Astrocyte (in vitro differentiated cells and primary cell): Measurements from ENCODE around the gene PCGF3. TPM values are rescaled to one million over a fixed set of nuclear protein-coding genes. Genes with fewer than 3 reads are reported as not detected.

ENCODE experiments used
- DNase-seq: peaks from one replicate; pipeline ENCODE4 v3.0.0-alpha.2; 2010; ENCODE audit warnings: low read depth
- FAIRE-seq: peaks from 2 replicates; lab custom pipeline; 2011; peaks lifted over from hg19 to GRCh38; lab: Jason Lieb, UNC
- H2AFZ ChIP-seq: 2 replicates; pipeline ENCODE4 v1.6.0; 2012; ENCODE audit warnings: low read depth, low read length, inconsistent platforms
- H3K27ac ChIP-seq: 2 replicates; pipeline ENCODE4 v1.5.1; 2011; ENCODE audit warnings: low read depth, low read length, inconsistent platforms
- H3K27me3 ChIP-seq: 2 replicates; pipeline ENCODE4 v1.6.0; 2011; ENCODE audit warnings: low read length, inconsistent platforms; ENCODE audit not compliant: insufficient read depth
- H3K36me3 ChIP-seq: 2 replicates; pipeline ENCODE4 v1.5.1; 2011; ENCODE audit warnings: low read length, inconsistent platforms; ENCODE audit not compliant: insufficient read depth
- H3K4me1 ChIP-seq: 2 replicates; pipeline ENCODE4 v1.5.1; 2011; ENCODE audit warnings: low read length, inconsistent platforms; ENCODE audit not compliant: insufficient read depth
- H3K4me2 ChIP-seq: 2 replicates; pipeline ENCODE4 v1.6.0; 2012; ENCODE audit warnings: low read length, inconsistent platforms
- H3K4me3 ChIP-seq: 2 replicates; pipeline ENCODE4 v1.5.1; 2011; ENCODE audit warnings: low read depth, mild to moderate bottlenecking, low read length, inconsistent platforms; ENCODE audit not compliant: insufficient read depth
- H3K79me2 ChIP-seq: 2 replicates; pipeline ENCODE4 v1.6.0; 2012; ENCODE audit warnings: mild to moderate bottlenecking, low read length, inconsistent platforms; ENCODE audit not compliant: insufficient read depth
- H3K9ac ChIP-seq: 2 replicates; pipeline ENCODE4 v1.6.0; 2012; ENCODE audit warnings: mild to moderate bottlenecking, low read length, inconsistent platforms
- H3K9me3 ChIP-seq: 2 replicates; pipeline ENCODE4 v1.5.1; 2012; ENCODE audit warnings: low read depth, mild to moderate bottlenecking, low read length, inconsistent platforms; ENCODE audit not compliant: insufficient read depth
- H4K20me1 ChIP-seq: 2 replicates; pipeline ENCODE4 v1.6.0; 2012; ENCODE audit warnings: low read length, inconsistent platforms; ENCODE audit not compliant: insufficient read depth
- H3K27ac Mint-ChIP-seq: one replicate; pipeline ENCODE4 v1.8.0; 2021; ENCODE audit warnings: mild to moderate bottlenecking, mixed read lengths; ENCODE audit not compliant: unreplicated experiment
- H3K27me3 Mint-ChIP-seq: one replicate; pipeline ENCODE4 v1.8.0; 2021; ENCODE audit warnings: low read depth, mixed read lengths; ENCODE audit not compliant: unreplicated experiment
- H3K36me3 Mint-ChIP-seq: one replicate; pipeline ENCODE4 v1.8.0; 2021; ENCODE audit warnings: low read depth, mixed read lengths; ENCODE audit not compliant: unreplicated experiment
- H3K4me1 Mint-ChIP-seq: one replicate; pipeline ENCODE4 v1.8.0; 2021; ENCODE audit warnings: low read depth, mixed read lengths; ENCODE audit not compliant: unreplicated experiment
- H3K4me3 Mint-ChIP-seq: one replicate; pipeline ENCODE4 v1.8.0; 2021; ENCODE audit warnings: mild to moderate bottlenecking, moderate library complexity, mixed read lengths; ENCODE audit not compliant: unreplicated experiment
- H3K9me3 Mint-ChIP-seq: one replicate; pipeline ENCODE4 v1.8.0; 2021; ENCODE audit warnings: mild to moderate bottlenecking, mixed read lengths; ENCODE audit not compliant: unreplicated experiment
- CTCF ChIP-seq: IDR thresholded peaks from 2 replicates; pipeline ENCODE4 v1.5.1; 2011; ENCODE audit warnings: low read depth, mild to moderate bottlenecking, inconsistent platforms, low read length, moderate library complexity; ENCODE audit not compliant: insufficient read depth
- EZH2 ChIP-seq: IDR thresholded peaks from 2 replicates; pipeline ENCODE4 v1.6.1; 2012; ENCODE audit warnings: mild to moderate bottlenecking, low read length, inconsistent platforms; ENCODE audit not compliant: insufficient read depth
- total RNA-seq: library from RNA; stranded (reverse); gene quantifications from 2 replicates; pipeline ENCODE4 v1.2.1, GENCODE V29; 2021

Gene PCGF3
- total RNA-seq, 1 donor from 2014 or later = 65.7 TPM

- Mint-ChIP-seq H3K36me3 (no peaks in the 10 kb centered on the region), H3K4me3 (no peak overlapping the region), H3K27me3 (peaks cover 14% of the 10 kb centered on the region), H3K27ac (no peak overlapping the region), H3K4me1 (peaks cover 2% of the 10 kb centered on the region), H3K9me3 (peaks cover 5% of the 10 kb centered on the region)
- Histone ChIP-seq H3K79me2 (no peaks in the 10 kb centered on the region), H4K20me1 (no peaks in the 10 kb centered on the region), H2AFZ (no peak overlapping the region), H3K27me3 (no peaks in the 10 kb centered on the region), H3K27ac (no peak overlapping the region), H3K36me3 (no peaks in the 10 kb centered on the region), H3K9ac (no peak overlapping the region), H3K4me3 (no peak overlapping the region), H3K4me1 (no peaks in the 10 kb centered on the region), H3K9me3 (peaks cover 17% of the 10 kb centered on the region), H3K4me2 (no peak overlapping the region)
- DNase-seq = no peak
- TF ChIP-seq EZH2 (no peak), CTCF (no peak)
- no peak for FAIRE-seq
These were observed 48.2 kb upstream of the PCGF3 start for GRCh38 chr4:657338-657833.

- no peak overlapping the region for H3K27ac ChIP-seq
These were observed 47.6 kb upstream of the PCGF3 start for GRCh38 chr4:657834-658667.

More at GRCh38 chr4:657834-658667, 47.6 kb upstream of the PCGF3 start:
- Mint-ChIP-seq H3K9me3 (peaks cover 2% of the 10 kb centered on the region), H3K4me1 (peaks cover 2% of the 10 kb centered on the region), H3K36me3 (no peaks in the 10 kb centered on the region), H3K27me3 (peaks cover 9% of the 10 kb centered on the region), H3K4me3 (no peak overlapping the region), H3K27ac (no peak overlapping the region)
- FAIRE-seq (no peak), DNase-seq (no peak)
- Histone ChIP-seq H3K4me3 (no peak overlapping the region), H3K4me1 (no peaks in the 10 kb centered on the region), H3K4me2 (no peak overlapping the region), H3K9ac (no peak overlapping the region), H3K27me3 (no peaks in the 10 kb centered on the region), H2AFZ (no peak overlapping the region), H3K9me3 (peaks cover 17% of the 10 kb centered on the region), H4K20me1 (no peaks in the 10 kb centered on the region), H3K79me2 (no peaks in the 10 kb centered on the region), H3K36me3 (no peaks in the 10 kb centered on the region)
- TF ChIP-seq CTCF (no peak), EZH2 (no peak)
